ENCODE data around the gene SPAAR. TPM values are rescaled to one million over a fixed set of nuclear protein-coding genes. Genes with fewer than 3 reads are reported as not detected.

Gene SPAAR
- total RNA-seq, result 10 to 100 TPM in 2 of 4 donors, 1 to 10 TPM in 2; 7.8 to 42.4 (median 12.8) TPM

- TF ChIP-seq, protein P1, sequence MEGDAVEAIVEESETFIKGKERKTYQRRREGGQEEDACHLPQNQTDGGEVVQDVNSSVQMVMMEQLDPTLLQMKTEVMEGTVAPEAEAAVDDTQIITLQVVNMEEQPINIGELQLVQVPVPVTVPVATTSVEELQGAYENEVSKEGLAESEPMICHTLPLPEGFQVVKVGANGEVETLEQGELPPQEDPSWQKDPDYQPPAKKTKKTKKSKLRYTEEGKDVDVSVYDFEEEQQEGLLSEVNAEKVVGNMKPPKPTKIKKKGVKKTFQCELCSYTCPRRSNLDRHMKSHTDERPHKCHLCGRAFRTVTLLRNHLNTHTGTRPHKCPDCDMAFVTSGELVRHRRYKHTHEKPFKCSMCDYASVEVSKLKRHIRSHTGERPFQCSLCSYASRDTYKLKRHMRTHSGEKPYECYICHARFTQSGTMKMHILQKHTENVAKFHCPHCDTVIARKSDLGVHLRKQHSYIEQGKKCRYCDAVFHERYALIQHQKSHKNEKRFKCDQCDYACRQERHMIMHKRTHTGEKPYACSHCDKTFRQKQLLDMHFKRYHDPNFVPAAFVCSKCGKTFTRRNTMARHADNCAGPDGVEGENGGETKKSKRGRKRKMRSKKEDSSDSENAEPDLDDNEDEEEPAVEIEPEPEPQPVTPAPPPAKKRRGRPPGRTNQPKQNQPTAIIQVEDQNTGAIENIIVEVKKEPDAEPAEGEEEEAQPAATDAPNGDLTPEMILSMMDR (IDR thresholded peaks at IDR 0.05; ENCODE audit: low read depth), result no peak
Observed at GRCh38 chr9:35909274-35909673, at the start of gene SPAAR. Gene SPAAR, plus strand, starts transcription at chr9:35909490. Its CDS starts 974 bp downstream, at chr9:35910464.

GRCh38 chr9:35859990-35860339 lies 49.3 kb upstream of the SPAAR start:
- TF ChIP-seq, protein P1 (IDR thresholded peaks at IDR 0.05; ENCODE audit: low read depth), result no peak

- TF ChIP-seq, protein P1 (IDR thresholded peaks at IDR 0.05; ENCODE audit: low read depth), result no peak
Observed at GRCh38 chr9:35861161-35861897, 48.0 kb upstream of the SPAAR start.

DNA sequence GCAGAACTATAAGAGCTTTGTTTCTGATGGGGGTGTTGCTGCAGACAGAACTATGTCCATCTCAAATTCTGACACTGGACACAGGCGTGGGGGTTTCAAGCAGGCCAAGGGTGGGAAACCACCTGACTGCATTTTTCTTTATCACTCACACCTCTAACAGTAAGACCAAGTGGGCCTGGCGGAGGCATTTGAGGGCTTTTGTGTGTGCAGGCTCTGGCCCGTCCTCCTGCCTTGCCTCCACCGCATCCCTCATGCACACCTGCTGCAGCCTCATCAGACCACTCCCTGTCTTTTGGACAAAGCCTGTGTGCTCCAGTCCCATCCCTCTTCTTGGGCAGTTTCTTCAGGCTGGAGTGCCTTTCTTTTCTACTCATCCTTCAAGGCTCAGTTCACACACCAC lies 47.0 kb upstream of the SPAAR start:
- TF ChIP-seq, protein P1 (IDR thresholded peaks at IDR 0.05; ENCODE audit: low read depth), result no peak

- TF ChIP-seq, protein P1 (IDR thresholded peaks at IDR 0.05; ENCODE audit: low read depth), result no peak
Observed at GRCh38 chr9:35863583-35863982, 45.7 kb upstream of the SPAAR start.

- TF ChIP-seq, protein P1 (IDR thresholded peaks at IDR 0.05; ENCODE audit: low read depth), result no peak
Observed at GRCh38 chr9:35864695-35865255, 44.5 kb upstream of the SPAAR start.

GRCh38 chr9:35867538-35867937 lies 41.8 kb upstream of the SPAAR start:
- TF ChIP-seq, protein P1 (IDR thresholded peaks at IDR 0.05; ENCODE audit: low read depth), result no peak
